Calu3 (cell line): ENCODE measurements around the gene KDELR1. TPM values are rescaled to one million over a fixed set of nuclear protein-coding genes. Genes with fewer than 3 reads are reported as not detected.
A peak's percentile ranks its signal among the peaks of the same experiment; 100 is the strongest.

Source experiments
- BruUV-seq: library from RNA; stranded (reverse); fragments of 400-500 nt; replicated peaks from 2 replicates; lab custom pipeline; 2021; lab: Mats Ljungman, UMichigan
- CTCF ChIA-PET: fragments of 300-600 bp; sonication (Branson Sonifier 250); formaldehyde crosslinking; loops from one replicate; lab custom pipeline; 2022; ENCODE audit warnings: antibody characterized with exemption; lab: Charles Lee
- DNase-seq: peaks from one replicate; pipeline ENCODE4 v3.0.0; 2022
- H3K27ac Mint-ChIP-seq: one replicate; pipeline ENCODE4 v1.8.0; 2022; ENCODE audit warnings: mixed read lengths; ENCODE audit not compliant: unreplicated experiment
- H3K27me3 Mint-ChIP-seq: one replicate; pipeline ENCODE4 v1.8.0; 2022; ENCODE audit warnings: mixed read lengths; ENCODE audit not compliant: unreplicated experiment
- H3K36me3 Mint-ChIP-seq: one replicate; pipeline ENCODE4 v1.8.0; 2022; ENCODE audit warnings: mild to moderate bottlenecking, moderate library complexity, mixed read lengths; ENCODE audit not compliant: insufficient read depth, unreplicated experiment
- H3K4me1 Mint-ChIP-seq: one replicate; pipeline ENCODE4 v1.8.0; 2022; ENCODE audit warnings: mild to moderate bottlenecking, low read depth, mixed read lengths; ENCODE audit not compliant: unreplicated experiment
- H3K4me3 Mint-ChIP-seq: one replicate; pipeline ENCODE4 v1.8.0; 2022; ENCODE audit warnings: mild to moderate bottlenecking, low read depth, moderate library complexity, mixed read lengths; ENCODE audit not compliant: unreplicated experiment
- H3K9me3 Mint-ChIP-seq: one replicate; pipeline ENCODE4 v1.8.0; 2022; ENCODE audit warnings: low read depth, mixed read lengths; ENCODE audit not compliant: unreplicated experiment
- CTCF ChIP-seq: fragments of 200-600 bp; IDR thresholded peaks from one replicate; pipeline ENCODE4 v1.8.0; 2022; ENCODE audit warnings: antibody characterized with exemption; ENCODE audit not compliant: unreplicated experiment
- intact Hi-C: fragments of 100-400 bp; cut with micrococcal nuclease; formaldehyde crosslinking; loops from one replicate; pipeline ENCODE4 v1.10.0; 2022; ENCODE audit not compliant: unreplicated experiment
- total RNA-seq: library from RNA; stranded (reverse); gene quantifications from 2 replicates; pipeline ENCODE4 v1.2.3, GENCODE V29; 2022

KDELR1 gene
- total RNA-seq, 1 experiment from 2014 or later: 194 TPM

- BruUV-seq: TSS peak; percentile 39
- peaks cover 33% of the 10 kb centered on the region for H3K36me3 Mint-ChIP-seq
- H3K4me3 Mint-ChIP-seq: peak overlapping the region; percentile 84
- no peaks in the 10 kb centered on the region for H3K9me3 Mint-ChIP-seq
- no peak for DNase-seq
- CTCF ChIA-PET: interaction anchor here (0.6 to 2.5 kb wide), 9 partner anchors 9 to 463 kb away, joined by 3 to 28 read pairs (median 10); partner anchors contain the start of genes GRWD1 and KDELR1
- intact Hi-C loops: no loop called here
- peak overlapping the region; percentile 97 for H3K27ac Mint-ChIP-seq
- H3K4me1 Mint-ChIP-seq: no peaks in the 10 kb centered on the region
- no peaks in the 10 kb centered on the region for H3K27me3 Mint-ChIP-seq
- TF ChIP-seq CTCF: no peak
Observed at GRCh38 chr19:48363500-48363809, 27.9 kb downstream of the KDELR1 start.

GRCh38 chr19:48362716-48363499 is 28.4 kb downstream of the KDELR1 start:
- Mint-ChIP-seq H3K36me3 (peaks cover 33% of the 10 kb centered on the region), H3K27me3 (no peaks in the 10 kb centered on the region), H3K27ac (peak overlapping the region; percentile 97), H3K4me1 (no peaks in the 10 kb centered on the region), H3K4me3 (peak overlapping the region; percentile 84), H3K9me3 (no peaks in the 10 kb centered on the region)
- peak; percentile 98 for DNase-seq
- intact Hi-C loops: no loop called here
- CTCF ChIA-PET: interaction anchor here (0.9 to 2.5 kb wide), 6 partner anchors 8 to 221 kb away, joined by 5 to 28 read pairs (median 12); partner anchors contain the start of gene KDELR1
- TF ChIP-seq CTCF: no peak
- BruUV-seq: no TSS peak

GRCh38 chr19:48361912-48362311 is 29.4 kb downstream of the KDELR1 start:
- H3K4me1 Mint-ChIP-seq: no peaks in the 10 kb centered on the region
- intact Hi-C loops: no loop called here
- no peaks in the 10 kb centered on the region for H3K9me3 Mint-ChIP-seq
- no peak for TF ChIP-seq CTCF
- BruUV-seq: no TSS peak
- DNase-seq: no peak
- H3K36me3 Mint-ChIP-seq: peaks cover 33% of the 10 kb centered on the region
- CTCF ChIA-PET: no interaction called here
- H3K27me3 Mint-ChIP-seq: no peaks in the 10 kb centered on the region
- H3K27ac Mint-ChIP-seq: no peak overlapping the region
- no peak overlapping the region for H3K4me3 Mint-ChIP-seq

- CTCF ChIA-PET: interaction anchor here (0.6 kb wide), 1 partner anchor 12 kb away, joined by 8 read pairs; no protein-coding TSS in a partner anchor
- intact Hi-C loops: no loop called here
Observed at GRCh38 chr19:48359123-48359522, 32.2 kb downstream of the KDELR1 start.

More at GRCh38 chr19:48359123-48359522, 32.2 kb downstream of the KDELR1 start:
- Mint-ChIP-seq H3K36me3 (peaks cover 21% of the 10 kb centered on the region), H3K4me1 (peaks cover 15% of the 10 kb centered on the region), H3K9me3 (no peaks in the 10 kb centered on the region), H3K4me3 (no peak overlapping the region), H3K27ac (no peak overlapping the region), H3K27me3 (no peaks in the 10 kb centered on the region)
- BruUV-seq: no TSS peak
- TF ChIP-seq CTCF: no peak
- DNase-seq: no peak
